ENCODE results near the gene RFC4.
A peak's percentile ranks its signal among the peaks of the same experiment; 100 is the strongest.

Gene RFC4

GRCh38 chr3:186785495-186786018, 20.7 kb downstream of the RFC4 start:
- DNase-seq = no peak

DNA sequence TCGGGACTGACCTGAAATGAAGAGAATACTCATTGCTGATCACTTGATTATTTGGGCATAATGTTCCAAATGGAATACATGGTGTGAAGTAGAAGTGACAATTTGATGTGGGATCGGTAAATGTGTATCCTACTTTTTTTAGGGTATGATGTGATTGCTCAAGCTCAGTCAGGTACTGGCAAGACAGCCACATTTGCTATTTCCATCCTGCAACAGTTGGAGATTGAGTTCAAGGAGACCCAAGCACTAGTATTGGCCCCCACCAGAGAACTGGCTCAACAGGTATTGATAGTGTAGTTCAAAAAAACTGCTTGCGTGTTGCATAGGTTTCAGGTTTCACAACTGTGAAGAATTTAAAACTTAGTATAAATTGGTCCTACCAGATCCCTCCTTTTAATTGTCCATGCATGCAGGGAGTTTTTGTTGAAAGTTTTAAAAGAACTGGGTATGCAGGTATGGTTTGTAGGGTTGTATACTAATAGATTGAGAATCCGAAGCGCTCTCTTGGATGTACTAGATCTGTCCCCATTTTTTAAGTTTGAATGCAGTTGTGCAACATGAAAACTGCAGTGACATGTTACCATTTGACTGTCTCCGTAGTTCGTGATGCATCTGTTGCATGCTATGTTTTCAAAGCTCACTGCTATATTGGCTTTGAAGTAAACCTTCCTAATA, 21.3 kb downstream of the RFC4 start:
- DNase-seq = no peak

DNA sequence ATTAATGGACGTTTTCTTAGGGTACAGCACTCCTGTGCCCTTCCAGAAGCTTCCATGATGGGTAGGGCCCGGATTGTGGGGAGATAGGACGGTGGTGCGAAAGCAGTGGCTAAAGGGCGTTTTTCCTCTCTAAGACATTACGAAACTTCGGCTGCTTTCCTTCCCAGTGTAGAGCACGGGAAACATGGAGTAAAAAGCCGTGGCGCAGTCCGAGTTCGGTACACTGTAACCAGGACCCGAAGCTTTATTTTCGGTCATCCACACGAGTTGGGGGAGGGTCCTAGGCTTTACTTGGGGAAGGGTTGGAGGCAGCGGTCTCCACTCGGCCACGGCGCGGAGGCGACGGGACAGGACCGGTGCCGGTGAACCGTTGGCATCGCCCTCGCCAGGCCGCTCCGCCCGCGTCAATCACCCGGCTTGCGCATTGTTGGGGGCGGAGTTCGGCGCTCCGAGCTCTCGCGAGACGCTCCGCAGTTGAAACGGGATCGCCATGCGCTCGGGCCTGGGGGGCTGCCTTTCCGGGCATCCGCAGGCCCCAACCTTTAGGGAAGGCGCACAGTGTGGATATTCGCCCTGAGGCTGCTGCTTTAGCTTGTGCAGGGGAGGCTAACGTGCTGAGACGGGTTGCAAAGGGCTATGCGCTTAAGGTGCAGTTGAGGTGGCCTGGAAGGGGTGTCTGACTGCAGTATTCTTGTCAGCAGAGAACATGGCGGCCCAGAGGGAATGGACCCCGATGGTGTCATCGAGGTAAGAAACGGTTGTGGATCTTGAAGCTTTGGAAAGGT, 22.4 kb downstream of the RFC4 start:
- DNase-seq = peak; percentile 67

DNA sequence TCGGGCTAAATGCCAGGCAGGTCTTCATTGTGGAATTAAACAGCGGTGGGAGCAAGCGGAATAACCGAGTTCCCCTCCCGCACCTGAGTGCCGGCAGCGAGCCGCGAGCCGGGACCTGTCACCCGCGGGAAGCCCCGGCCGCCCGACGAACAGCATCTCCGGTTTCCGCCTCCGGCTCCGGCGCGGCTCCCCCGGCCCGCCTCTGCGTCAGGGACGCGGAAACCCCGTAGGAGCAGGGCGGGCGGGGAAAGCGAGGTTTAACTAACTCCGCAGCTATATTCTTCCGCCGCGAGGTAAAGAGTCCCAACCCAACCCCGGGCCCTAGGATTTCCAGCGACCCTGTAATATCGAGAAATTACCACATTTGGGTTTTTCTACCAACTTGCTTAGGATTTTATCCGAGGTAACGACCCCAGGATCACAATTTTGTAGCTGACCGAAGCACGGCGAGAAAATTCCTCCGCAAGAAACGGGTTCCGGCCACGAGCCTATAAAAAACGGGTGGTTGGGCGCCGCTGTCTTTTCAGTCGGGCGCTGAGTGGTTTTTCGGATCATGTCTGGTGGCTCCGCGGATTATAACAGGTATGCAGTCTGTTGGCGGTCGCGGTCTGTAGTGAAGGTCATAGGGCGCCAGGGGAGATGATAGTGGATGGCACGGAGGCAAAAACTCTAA, 23.1 kb downstream of the RFC4 start, which contains the start of gene EIF4A2:
EIF4A2 (plus strand) TSS at position 520 of the 673 bp plus-strand sequence; CDS start at position 554, 34 bp downstream.
- peak; percentile 81 for DNase-seq

GRCh38 chr3:186782542-186783057, 23.7 kb downstream of the RFC4 start:
- DNase-seq = no peak

- no peak for DNase-seq
These were observed 27.1 kb downstream of the RFC4 start for GRCh38 chr3:186779204-186779603.

- DNase-seq = no peak
These were observed 30.3 kb downstream of the RFC4 start for GRCh38 chr3:186775999-186776398.

DNA sequence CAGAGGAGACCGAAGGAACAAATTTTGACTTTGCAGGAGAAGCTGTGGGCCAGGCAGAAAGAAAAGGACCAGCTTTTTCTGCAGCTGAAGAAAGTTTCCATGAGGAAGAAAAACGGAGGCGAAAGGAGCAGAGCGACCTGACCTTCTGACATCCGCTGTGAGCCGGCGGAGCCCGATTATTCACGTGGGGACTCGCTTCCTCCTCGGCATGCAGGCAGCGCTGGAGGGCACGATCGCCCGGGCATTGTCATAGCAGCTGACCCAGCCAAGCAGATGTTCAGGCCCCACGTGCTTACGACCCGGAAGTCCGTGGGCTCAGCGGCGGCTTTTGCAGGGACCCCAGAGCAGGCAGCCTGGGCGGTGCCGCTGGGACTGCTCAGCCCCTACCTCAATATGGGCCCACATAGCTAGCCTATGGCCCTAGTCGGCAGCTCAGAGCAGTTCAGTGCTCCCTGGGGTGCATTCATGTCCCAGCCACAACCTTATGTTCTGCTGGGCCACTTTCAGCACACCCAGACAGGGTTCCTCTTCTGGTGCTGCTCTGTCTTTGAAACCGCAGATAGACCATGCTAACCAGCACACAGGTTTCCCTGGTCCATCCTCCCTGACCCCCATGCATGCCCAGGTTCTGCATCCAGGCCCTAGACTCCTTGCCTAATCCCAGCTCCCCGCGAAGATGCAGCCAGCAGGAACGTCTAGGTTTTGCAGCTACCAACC, 33.4 kb downstream of the RFC4 start:
- peak; percentile 30 for DNase-seq

GRCh38 chr3:186772281-186772694, 34.0 kb downstream of the RFC4 start:
- no peak for DNase-seq

DNA sequence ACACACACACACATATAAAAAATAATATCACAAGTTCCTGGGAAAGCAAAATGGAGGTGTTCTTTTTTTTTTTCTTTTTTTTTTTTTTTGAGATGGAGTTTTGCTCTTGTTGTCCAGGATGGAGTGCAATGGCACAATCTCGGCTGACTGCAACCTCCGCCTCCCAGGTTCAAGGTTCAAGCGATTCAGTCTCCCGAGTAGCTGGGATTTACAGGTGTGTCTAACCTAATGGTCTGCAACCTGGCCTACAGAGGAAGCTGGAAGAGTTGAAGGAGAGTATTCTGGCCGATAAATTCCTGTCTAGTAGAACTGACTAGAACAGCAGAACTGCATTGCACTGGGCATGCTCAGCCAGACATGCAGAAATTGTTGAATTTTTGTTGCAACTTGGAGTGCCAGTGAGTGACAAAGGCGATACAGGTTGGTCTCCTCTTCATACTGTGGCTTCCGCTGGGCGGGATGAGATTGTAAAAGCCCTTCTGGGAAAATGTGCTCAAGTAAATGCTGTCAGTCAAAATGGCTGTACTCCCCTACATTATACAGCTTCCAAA, 45.3 kb downstream of the RFC4 start:
- no peak for DNase-seq

DNA sequence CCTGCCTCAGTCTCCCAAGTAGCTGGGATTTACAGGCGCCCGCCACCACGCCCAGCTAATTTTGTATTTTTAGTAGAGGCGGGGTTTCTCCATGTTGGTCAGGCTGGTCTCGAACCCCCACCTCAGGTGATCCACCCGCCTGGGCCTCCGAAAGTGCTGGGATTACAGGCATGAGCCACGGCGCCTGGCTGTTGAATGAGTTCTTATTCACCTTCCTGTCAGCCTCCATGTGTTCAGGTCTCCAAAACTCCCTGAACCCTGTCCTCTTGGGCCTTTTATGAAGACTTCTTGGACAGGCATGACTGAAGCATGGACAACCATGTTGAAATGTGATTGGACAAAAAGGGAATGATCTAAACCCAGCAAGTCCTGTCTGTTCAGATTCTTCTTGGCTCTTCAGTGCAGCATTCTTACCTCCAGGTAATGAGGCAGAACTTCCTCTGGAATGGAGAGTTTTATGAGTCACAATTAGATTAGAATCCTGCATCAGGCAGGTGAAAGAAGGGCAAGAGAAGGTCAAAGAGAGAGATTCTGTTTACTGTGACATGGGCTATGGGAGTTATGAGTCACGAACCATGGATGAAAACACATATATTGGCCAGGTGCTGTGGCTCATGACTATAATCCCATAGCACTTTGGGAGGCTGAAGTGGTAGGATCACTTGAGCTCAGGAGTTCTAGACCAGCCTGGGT, 46.0 kb downstream of the RFC4 start:
- DNase-seq = no peak

DNA sequence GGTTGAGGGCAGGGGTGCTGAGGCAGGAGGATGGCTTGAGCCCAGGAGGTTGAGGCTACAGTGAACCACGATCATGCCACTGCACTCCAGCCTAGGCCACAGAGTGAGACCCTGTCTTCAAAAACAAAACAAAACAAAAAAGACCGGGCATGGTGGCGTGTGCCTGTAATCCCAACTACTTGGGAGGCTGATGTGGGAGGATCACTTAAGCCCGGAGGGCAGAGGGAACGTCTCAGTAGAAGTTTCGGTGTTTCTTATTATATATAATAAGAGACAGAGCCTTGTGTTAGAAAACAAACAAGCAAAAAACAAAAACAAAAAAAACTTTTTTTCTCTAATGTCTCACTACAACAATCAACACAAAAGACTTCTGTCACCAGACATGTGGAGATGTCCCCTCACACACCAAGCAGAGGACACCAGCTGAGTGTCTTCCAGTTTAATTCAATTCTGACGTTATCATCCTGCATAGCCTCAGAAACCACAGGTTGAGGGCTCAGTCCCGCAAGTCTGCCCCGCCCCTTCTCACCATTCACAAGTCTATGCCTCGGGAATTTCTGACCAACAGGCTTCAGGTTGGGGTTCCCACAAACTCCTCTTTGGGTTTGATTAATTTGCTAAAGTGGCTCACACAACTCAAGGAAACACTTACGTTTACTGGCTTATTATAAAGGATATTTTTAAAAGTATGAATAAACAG, 46.9 kb downstream of the RFC4 start:
- no peak for DNase-seq

DNA sequence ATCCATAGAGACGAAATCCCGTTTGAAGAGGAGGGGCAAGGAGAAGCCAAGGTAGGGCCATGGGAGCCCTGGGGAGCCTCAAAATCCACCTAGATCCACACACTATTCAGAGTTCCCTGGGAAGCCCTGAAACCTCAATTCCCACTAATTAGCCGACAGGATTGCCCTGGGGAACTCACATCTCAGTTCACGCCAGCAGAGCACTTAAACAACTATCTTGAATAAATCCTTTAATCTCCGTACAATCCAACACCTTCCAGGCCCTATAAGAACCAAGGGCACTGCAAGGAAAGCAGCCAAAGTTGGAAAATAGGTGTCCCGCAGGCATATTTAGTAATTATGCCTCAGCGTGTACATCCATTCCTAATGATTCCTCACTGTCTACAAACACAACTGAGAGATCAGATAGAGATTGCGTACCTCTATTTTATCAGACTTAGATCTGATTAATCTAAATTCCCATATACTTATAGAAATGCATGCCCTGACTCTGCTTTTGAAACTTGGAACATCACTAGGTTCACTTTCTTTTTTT, 48.5 kb downstream of the RFC4 start:
- DNase-seq = no peak

DNA sequence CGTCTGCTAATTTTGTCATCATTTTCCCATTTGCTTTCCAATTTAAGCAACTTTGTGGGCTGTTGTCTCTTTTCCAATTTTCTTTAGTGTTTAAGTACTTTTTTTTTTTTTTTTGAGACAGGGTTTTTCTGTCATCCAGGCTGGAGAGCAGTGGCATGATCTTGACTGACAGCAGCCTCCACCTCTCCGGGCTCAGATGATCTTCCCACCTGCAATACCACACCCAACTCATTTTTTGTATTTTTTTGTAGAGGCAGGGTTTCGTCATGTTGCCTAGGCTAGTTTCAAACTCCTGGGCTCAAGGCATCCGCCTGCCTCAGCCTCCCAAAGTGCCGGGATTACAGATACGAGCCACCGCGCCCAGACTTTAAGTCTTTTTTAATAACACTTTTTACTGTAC, 49.1 kb downstream of the RFC4 start:
- no peak for DNase-seq

DNA sequence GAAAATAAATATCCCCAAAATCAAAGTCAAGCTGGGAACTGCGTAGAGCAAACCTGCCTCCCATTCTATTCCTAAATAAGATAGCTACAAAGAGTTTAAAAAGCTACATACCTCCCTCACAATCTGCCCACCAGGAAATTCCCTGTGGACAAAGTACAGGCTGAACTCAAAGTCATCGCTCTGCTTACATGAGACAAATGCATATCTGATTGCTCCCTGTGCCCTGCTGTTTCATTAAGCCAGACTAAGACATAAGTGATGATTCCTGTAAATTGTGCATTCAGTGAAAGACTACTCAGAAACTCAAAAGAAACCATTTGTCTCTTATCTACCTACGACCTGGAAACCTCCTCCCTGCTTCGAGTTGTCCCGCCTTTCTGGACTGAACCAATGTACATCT, 51.4 kb downstream of the RFC4 start:
- DNase-seq = no peak

DNA sequence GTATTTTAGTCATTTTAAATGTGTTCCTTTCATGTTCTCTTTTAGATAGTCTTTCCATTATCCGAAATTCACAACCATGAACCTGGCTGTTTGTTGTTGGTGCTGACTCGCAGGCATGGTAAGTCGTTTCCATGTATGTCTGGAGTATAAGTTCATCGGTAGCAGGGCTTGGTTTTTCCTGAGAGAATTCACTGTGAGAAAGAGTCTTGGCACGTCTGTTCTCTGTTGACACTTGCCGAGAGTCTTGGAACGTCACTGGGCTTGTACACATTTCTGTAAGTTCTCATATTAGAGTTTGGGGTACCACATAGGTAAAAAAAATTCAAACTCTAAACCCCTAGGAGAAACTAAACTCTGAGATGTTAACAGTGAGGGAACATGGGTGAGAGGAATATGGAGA, 52.3 kb downstream of the RFC4 start:
- DNase-seq = no peak

GRCh38 chr3:186751480-186751879, 54.8 kb downstream of the RFC4 start:
- DNase-seq = no peak

- DNase-seq = no peak
These were observed 56.0 kb downstream of the RFC4 start for GRCh38 chr3:186750316-186750715.

DNA sequence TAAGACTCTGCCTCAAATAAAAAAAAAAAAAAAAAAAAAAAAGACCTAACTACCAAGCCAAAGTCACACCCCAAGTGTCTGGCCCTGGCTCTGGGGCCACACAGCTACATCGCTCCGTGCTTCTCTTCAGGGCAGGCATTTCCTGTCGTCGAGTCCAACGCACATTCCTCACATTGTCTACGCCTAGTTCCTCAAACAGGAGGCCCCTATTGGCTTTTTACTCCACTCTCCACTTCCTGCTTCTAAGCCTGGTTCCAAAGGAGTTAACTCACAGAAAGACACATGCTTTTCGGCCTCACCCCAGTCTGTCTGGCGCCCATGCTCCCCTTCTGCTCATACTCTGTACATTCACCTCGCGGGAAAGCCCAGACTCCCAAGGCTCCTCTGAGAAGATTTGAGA, 60.3 kb downstream of the RFC4 start:
- no peak for DNase-seq

DNA sequence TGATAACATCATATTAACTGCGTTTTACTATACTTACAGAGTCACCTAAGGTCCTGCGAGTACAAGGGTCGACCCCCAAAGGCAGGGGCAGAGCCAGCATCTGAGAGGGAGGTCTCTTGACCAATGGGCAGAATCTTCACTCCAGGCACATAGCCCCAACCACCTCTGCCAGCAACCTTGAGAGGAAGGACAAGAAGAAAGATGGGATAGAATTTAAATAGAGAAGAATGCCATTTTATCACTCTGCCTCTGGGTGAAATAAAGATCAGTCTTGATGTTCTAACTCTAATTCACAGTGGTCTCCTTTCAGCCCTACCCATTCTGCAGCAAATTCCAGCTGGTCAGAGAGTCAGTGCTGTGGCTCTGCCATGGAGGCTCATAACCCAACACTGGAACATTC, 62.6 kb downstream of the RFC4 start:
- DNase-seq = no peak

Measured in effector CD8-positive, alpha-beta T cell (primary cell).